HUDEP-2 (cell line): ENCODE measurements around the gene COX20.

Source experiments
- DNase-seq, 76 experiments: peaks; one replicate each; lab custom pipeline; 2025; ENCODE audit not compliant: unreplicated experiment in 76 of 76; lab: John Stamatoyannopoulos, UW

The COX20 gene

GRCh38 chr1:244850099-244850852 lies 14.8 kb downstream of the COX20 start:
- DNase-seq = no peak

GRCh38 chr1:244850896-244851295 lies 15.4 kb downstream of the COX20 start:
- no peak for DNase-seq

GRCh38 chr1:244851546-244852231 lies 16.2 kb downstream of the COX20 start:
- DNase-seq = no peak

GRCh38 chr1:244852694-244853093 lies 17.2 kb downstream of the COX20 start:
- no peak for DNase-seq

- no peak for DNase-seq
These were observed 18.7 kb downstream of the COX20 start for GRCh38 chr1:244854166-244854565.

- DNase-seq = no peak
These were observed 19.6 kb downstream of the COX20 start for GRCh38 chr1:244854865-244855578.

- no peak for DNase-seq
These were observed 22.3 kb downstream of the COX20 start for GRCh38 chr1:244857761-244858160.

GRCh38 chr1:244858357-244858756 lies 22.9 kb downstream of the COX20 start:
- DNase-seq = no peak

GRCh38 chr1:244860078-244860477 lies 24.6 kb downstream of the COX20 start:
- DNase-seq = no peak

- DNase-seq = no peak
These were observed 25.6 kb downstream of the COX20 start for GRCh38 chr1:244860914-244861610.

GRCh38 chr1:244861683-244862082 lies 26.2 kb downstream of the COX20 start:
- peak in 1 of 76 experiments; percentile 4 for DNase-seq

- DNase-seq = peak in 5 of 76 experiments; percentile 14 to 52 (median 19)
These were observed 26.9 kb downstream of the COX20 start for GRCh38 chr1:244862354-244862698.

- DNase-seq = peak in 74 of 76 experiments; percentile 48 to 97 (median 89)
These were observed 27.4 kb downstream of the COX20 start for GRCh38 chr1:244862699-244863490.

GRCh38 chr1:244863491-244864252 lies 28.2 kb downstream of the COX20 start:
- peak in 9 of 76 experiments; percentile 11 to 57 (median 33) for DNase-seq

GRCh38 chr1:244864253-244865027 lies 29.0 kb downstream of the COX20 start, which contains the start of gene HNRNPU:
Gene HNRNPU (minus strand): TSS chr1:244864543. CDS start chr1:244864307, 236 bp downstream.
- DNase-seq = peak; percentile 36 to 96 (median 88)

GRCh38 chr1:244865028-244865371 lies 29.5 kb downstream of the COX20 start:
- peak in 22 of 76 experiments; percentile 2 to 54 (median 21) for DNase-seq

- no peak for DNase-seq
These were observed 30.4 kb downstream of the COX20 start for GRCh38 chr1:244865820-244866219.

GRCh38 chr1:244866355-244866754 lies 30.9 kb downstream of the COX20 start:
- DNase-seq = no peak
